Hepatocyte (in vitro differentiated cells): ENCODE data around the gene CPEB3. TPM values are rescaled to one million over a fixed set of nuclear protein-coding genes. Genes with fewer than 3 reads are reported as not detected.
A peak's percentile ranks its signal among the peaks of the same experiment; 100 is the strongest.
"Not testable (repeated sequence)": the region's sequence is repeated elsewhere in the genome, so short reads cannot be mapped to it uniquely, and the experiment has no call there.

ENCODE experiments used
- DNase-seq: peaks from one replicate; pipeline ENCODE4 v3.0.0-alpha.2; 2016; ENCODE audit warnings: low spot score
- H2AFZ ChIP-seq: fragments of 200-600 bp; sonication (generic); 2 replicates; pipeline ENCODE4 v1.6.0; 2016; ENCODE audit warnings: antibody characterized with exemption, mild to moderate bottlenecking
- H3K27ac ChIP-seq: fragments of 200-600 bp; sonication (generic); 2 replicates; pipeline ENCODE4 v1.5.1; 2016; ENCODE audit warnings: mild to moderate bottlenecking
- H3K27me3 ChIP-seq: fragments of 200-600 bp; sonication (generic); 2 replicates; pipeline ENCODE4 v1.6.1; 2016
- H3K36me3 ChIP-seq: fragments of 200-600 bp; sonication (generic); replicated peaks from 2 replicates; pipeline ENCODE4 v1.5.1; 2016; ENCODE audit warnings: low read depth; ENCODE audit not compliant: insufficient read depth
- H3K4me1 ChIP-seq: fragments of 200-600 bp; sonication (generic); 2 replicates; pipeline ENCODE4 v1.5.1; 2016; ENCODE audit warnings: mild to moderate bottlenecking, moderate library complexity; ENCODE audit not compliant: insufficient read depth
- H3K4me2 ChIP-seq: fragments of 200-600 bp; sonication (generic); 2 replicates; pipeline ENCODE4 v1.6.0; 2016
- H3K4me3 ChIP-seq: fragments of 200-600 bp; sonication (generic); 2 replicates; pipeline ENCODE4 v1.5.1; 2016; ENCODE audit warnings: mild to moderate bottlenecking
- H3K79me2 ChIP-seq: fragments of 200-600 bp; sonication (generic); 2 replicates; pipeline ENCODE4 v1.6.0; 2017; ENCODE audit warnings: mild to moderate bottlenecking
- H3K9me2 ChIP-seq: fragments of 200-600 bp; sonication (generic); replicated peaks from 2 replicates; pipeline ENCODE4 v1.6.0; 2017; ENCODE audit warnings: mild to moderate bottlenecking; ENCODE audit not compliant: insufficient read depth
- H3K9me3 ChIP-seq: fragments of 200-600 bp; sonication (generic); 2 replicates; pipeline ENCODE4 v1.5.1; 2016; ENCODE audit warnings: low read depth, mild to moderate bottlenecking
- H4K20me1 ChIP-seq: fragments of 200-600 bp; sonication (generic); 2 replicates; pipeline ENCODE4 v1.6.0; 2016; ENCODE audit warnings: mild to moderate bottlenecking; ENCODE audit not compliant: insufficient read depth, poor library complexity, severe bottlenecking
- CTCF ChIP-seq: fragments of 200-600 bp; sonication (generic); IDR thresholded peaks from 2 replicates; pipeline ENCODE4 v1.5.1; 2016; ENCODE audit warnings: antibody characterized with exemption, mild to moderate bottlenecking; ENCODE audit not compliant: poor library complexity
- EZH2 ChIP-seq: fragments of 200-600 bp; sonication (generic); IDR thresholded peaks from 2 replicates; pipeline ENCODE4 v1.6.1; 2016; ENCODE audit warnings: antibody characterized with exemption, mild to moderate bottlenecking, borderline replicate concordance
- EZH2phosphoT487 ChIP-seq: fragments of 200-600 bp; sonication (generic); IDR thresholded peaks from one replicate; pipeline ENCODE4 v1.6.1; 2018; ENCODE audit warnings: antibody characterized with exemption, mild to moderate bottlenecking, low read depth, moderate library complexity; ENCODE audit not compliant: unreplicated experiment, severe bottlenecking
- WGBS: methylation state at CpG from one replicate; pipeline ENCODE4 v1.1.6; 2016; ENCODE audit warnings: low lambda C conversion rate; ENCODE audit errors: missing lambda C conversion rate; 5-methylcytosine and 5-hydroxymethylcytosine counted together
- polyA plus RNA-seq: library from polyadenylated mRNA; unstranded; fragments of >200 nt; fragmentation: Nextera tagmentation; extraction: Ambion mirVana; gene quantifications from 2 replicates; pipeline ENCODE4 v1.2.1, GENCODE V29; 2016
- total RNA-seq: library from RNA; depleted of rRNA; stranded (reverse); fragments of >200 nt; gene quantifications from 2 replicates; pipeline ENCODE4 v1.2.3, GENCODE V29; 2014

The CPEB3 gene
- total and polyA plus RNA-seq, 2 experiments from 2014 or later: 4.0 to 4.9 TPM

- Histone ChIP-seq H3K9me3 (no peaks in the 10 kb centered on the region), H2AFZ (no peak overlapping the region), H3K4me3 (no peak overlapping the region), H3K4me1 (no peaks in the 10 kb centered on the region), H3K36me3 (no peaks in the 10 kb centered on the region), H3K27me3 (no peaks in the 10 kb centered on the region), H4K20me1 (no peaks in the 10 kb centered on the region), H3K9me2 (no peaks in the 10 kb centered on the region), H3K27ac (peak overlapping the region; percentile 47), H3K79me2 (no peaks in the 10 kb centered on the region), H3K4me2 (peak overlapping the region; percentile 15)
- 17% methylated on average over 5 of the region's 5 CpGs for WGBS
- TF ChIP-seq EZH2 (no peak), CTCF (no peak), EZH2phosphoT487 (no peak)
- DNase-seq: no peak
Measured at GRCh38 chr10:92042541-92042940, 248.3 kb downstream of the CPEB3 start.

GRCh38 chr10:92038949-92039348 lies 251.9 kb downstream of the CPEB3 start:
- no peak for DNase-seq
- no peaks in the 10 kb centered on the region for H3K79me2 ChIP-seq
- no peak overlapping the region for H3K4me2 ChIP-seq
- WGBS: 92% methylated on average over 1 of the region's 1 CpG
- H4K20me1 ChIP-seq: no peaks in the 10 kb centered on the region
- H3K36me3 ChIP-seq: no peaks in the 10 kb centered on the region
- H2AFZ ChIP-seq: no peak overlapping the region
- H3K4me3 ChIP-seq: no peak overlapping the region
- H3K9me2 ChIP-seq: no peaks in the 10 kb centered on the region
- H3K27me3 ChIP-seq: no peaks in the 10 kb centered on the region
- no peaks in the 10 kb centered on the region for H3K4me1 ChIP-seq
- H3K27ac ChIP-seq: no peak overlapping the region
- TF ChIP-seq CTCF (no peak), EZH2 (no peak), EZH2phosphoT487 (no peak)
- no peaks in the 10 kb centered on the region for H3K9me3 ChIP-seq

- H3K9me3 ChIP-seq, H4K20me1 ChIP-seq, H3K36me3 ChIP-seq, H3K27me3 ChIP-seq, H3K9me2 ChIP-seq, H2AFZ ChIP-seq, H3K4me3 ChIP-seq, H3K79me2 ChIP-seq: not testable (repeated sequence)
- H3K27ac ChIP-seq: peak overlapping the region; percentile 63
- peak overlapping the region; percentile 50 for H3K4me2 ChIP-seq
- WGBS: 22% methylated on average over 3 of the region's 3 CpGs
- peaks cover 14% of the 10 kb centered on the region for H3K4me1 ChIP-seq
- DNase-seq: peak; percentile 20
Measured at GRCh38 chr10:92033070-92033469, 257.8 kb downstream of the CPEB3 start.

GRCh38 chr10:92031580-92031979 lies 259.3 kb downstream of the CPEB3 start:
- TF ChIP-seq EZH2phosphoT487 (no peak), CTCF (no peak), EZH2 (no peak)
- H3K36me3 ChIP-seq: no peaks in the 10 kb centered on the region

More at GRCh38 chr10:92031580-92031979, 259.3 kb downstream of the CPEB3 start:
- Histone ChIP-seq H3K9me2 (no peaks in the 10 kb centered on the region), H3K9me3 (no peaks in the 10 kb centered on the region), H3K79me2 (no peaks in the 10 kb centered on the region), H3K27me3 (no peaks in the 10 kb centered on the region), H4K20me1 (no peaks in the 10 kb centered on the region), H3K4me3 (no peak overlapping the region), H3K27ac (no peak overlapping the region), H2AFZ (no peak overlapping the region), H3K4me1 (peaks cover 20% of the 10 kb centered on the region), H3K4me2 (no peak overlapping the region)
- no peak for DNase-seq
- 94% methylated on average over 3 of the region's 3 CpGs for whole genome bisulfite sequencing
